Measurements from ENCODE around the gene RIPK3.

RIPK3 gene

DNA sequence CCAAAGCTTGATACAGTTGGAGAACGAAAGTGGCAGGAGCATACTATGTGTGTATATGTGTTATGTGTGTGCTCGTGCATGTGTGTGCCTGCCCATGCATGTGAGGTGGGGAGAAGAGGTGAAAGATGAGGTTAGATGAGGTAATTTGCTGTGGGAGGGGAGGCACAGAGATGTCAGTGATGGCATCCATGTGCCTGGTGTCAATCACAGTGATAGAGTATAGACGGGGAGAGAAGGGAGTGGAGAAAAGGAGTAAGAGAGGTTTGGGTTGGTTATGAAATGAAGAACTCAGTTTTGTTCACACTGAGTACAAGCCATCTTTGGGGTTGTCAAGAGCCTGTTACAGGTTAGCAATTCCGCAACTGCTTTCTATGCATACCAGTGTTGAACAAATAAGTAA, 44.4 kb upstream of the RIPK3 start:
- TF ChIP-seq, protein P1, sequence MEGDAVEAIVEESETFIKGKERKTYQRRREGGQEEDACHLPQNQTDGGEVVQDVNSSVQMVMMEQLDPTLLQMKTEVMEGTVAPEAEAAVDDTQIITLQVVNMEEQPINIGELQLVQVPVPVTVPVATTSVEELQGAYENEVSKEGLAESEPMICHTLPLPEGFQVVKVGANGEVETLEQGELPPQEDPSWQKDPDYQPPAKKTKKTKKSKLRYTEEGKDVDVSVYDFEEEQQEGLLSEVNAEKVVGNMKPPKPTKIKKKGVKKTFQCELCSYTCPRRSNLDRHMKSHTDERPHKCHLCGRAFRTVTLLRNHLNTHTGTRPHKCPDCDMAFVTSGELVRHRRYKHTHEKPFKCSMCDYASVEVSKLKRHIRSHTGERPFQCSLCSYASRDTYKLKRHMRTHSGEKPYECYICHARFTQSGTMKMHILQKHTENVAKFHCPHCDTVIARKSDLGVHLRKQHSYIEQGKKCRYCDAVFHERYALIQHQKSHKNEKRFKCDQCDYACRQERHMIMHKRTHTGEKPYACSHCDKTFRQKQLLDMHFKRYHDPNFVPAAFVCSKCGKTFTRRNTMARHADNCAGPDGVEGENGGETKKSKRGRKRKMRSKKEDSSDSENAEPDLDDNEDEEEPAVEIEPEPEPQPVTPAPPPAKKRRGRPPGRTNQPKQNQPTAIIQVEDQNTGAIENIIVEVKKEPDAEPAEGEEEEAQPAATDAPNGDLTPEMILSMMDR (IDR thresholded peaks at IDR 0.05; ENCODE audit: control extremely low read depth, extremely low read depth, low read depth, missing control alignments): no peak
- CTCF ChIA-PET: interaction anchor here (1.5 kb wide), 1 partner anchor 50 kb away, joined by 3 read pairs; no protein-coding TSS in a partner anchor
- no peak for DNase-seq (ENCODE audit: extremely low spot score)
- POLR2A ChIA-PET: no interaction called here

DNA sequence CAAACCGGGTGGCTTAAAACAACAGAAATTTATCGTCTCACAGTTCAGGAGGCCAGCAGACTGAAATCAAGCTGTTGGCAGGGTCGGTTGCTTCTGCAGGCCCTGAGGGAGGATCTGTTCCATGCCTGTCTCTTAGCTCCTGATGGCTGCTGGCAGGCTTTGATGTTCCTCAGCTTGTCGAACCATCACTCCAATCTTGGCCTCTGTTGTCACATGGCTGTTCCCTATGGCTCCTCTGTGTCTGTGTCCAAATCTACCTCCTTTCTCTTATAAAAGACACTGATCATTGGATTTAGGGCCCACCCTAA, 42.2 kb upstream of the RIPK3 start:
- CTCF ChIA-PET: interaction anchor here (0.9 to 1.3 kb wide), 2 partner anchors 37 to 44 kb away, joined by 3 read pairs; no protein-coding TSS in a partner anchor
- DNase-seq (ENCODE audit: extremely low spot score): no peak
- POLR2A ChIA-PET: no interaction called here
- TF ChIP-seq, protein P1 (IDR thresholded peaks at IDR 0.05; ENCODE audit: control extremely low read depth, extremely low read depth, low read depth, missing control alignments): no peak

DNA sequence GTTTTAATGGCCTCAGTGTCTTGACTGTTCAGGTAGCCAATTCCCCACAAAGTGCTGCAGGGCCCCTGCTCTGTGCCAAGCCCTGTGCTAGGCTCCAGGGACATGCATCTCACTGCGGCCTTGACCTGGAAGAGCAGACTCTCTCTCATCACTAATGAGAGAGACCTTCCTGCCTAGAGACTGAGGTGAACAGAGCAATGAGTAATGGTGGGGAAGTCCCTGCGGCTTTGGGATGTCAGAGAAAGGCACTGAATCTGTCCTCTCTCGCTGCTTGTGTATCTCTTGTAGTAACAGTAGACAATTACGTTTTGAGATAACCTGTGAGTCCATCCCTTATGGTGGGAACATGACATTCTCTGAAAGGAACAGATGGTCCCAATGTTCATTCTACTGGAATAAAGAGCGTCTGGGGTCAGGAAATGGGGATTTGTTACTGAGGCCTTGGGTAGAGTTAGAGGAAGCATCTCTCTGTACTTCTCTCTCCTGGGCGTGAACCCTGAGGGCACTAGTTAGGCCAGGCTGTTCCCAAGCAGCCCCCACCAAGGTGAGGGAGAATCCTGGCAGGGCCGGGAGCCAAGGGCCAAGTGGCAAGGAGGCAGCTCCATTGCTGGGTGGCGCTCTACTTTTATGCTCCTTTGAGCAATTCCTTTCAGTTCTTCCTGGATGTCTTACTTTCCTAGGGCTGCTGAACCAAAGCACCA, 41.7 kb upstream of the RIPK3 start:
- TF ChIP-seq, protein P1 (IDR thresholded peaks at IDR 0.05; ENCODE audit: control extremely low read depth, extremely low read depth, low read depth, missing control alignments): no peak
- ChIA-PET CTCF (interaction anchor here (0.9 kb wide), 1 partner anchor 37 kb away, joined by 3 read pairs; no protein-coding TSS in a partner anchor), POLR2A (no interaction called here)
- DNase-seq (ENCODE audit: extremely low spot score): no peak

DNA sequence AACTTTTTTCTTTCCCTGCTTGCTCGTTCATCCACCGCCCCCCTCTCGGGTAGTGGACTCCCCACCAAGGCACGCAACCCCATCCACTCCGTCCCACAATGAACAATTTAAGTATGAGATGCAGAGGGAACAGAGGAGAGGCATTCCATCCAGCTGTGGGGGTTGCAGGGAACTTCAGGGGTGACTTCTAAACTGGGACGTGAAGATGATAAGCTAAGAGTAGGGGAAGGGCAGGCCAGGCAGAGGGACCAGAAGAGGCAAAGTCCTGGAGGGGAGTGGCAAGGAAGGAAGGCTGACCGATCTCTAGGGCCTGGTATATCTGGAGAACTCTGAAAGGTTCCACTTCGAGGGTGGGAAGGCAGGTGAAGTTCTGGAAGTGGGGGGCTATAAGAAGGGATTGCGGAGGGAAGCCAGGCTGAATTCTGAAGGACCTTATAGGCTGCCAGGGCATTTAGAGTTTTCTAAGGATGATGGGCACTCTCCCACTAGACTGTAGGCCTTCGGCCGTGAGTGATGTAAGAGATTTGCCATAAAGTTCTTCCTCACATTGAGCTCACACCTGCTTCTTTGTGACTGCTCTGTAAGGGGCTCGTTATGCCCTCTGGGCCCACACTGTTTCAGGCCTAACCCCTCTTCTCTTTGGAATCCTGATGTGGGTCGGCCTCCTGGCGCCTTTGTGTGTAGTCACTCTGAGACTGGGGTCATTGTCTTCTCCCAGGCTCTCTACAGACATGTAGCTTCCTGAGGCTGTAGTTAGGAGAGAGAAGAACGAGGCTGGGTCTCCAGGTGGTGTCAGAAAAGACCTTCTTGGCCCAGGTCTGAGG, 40.3 kb upstream of the RIPK3 start:
- TF ChIP-seq, protein P1 (IDR thresholded peaks at IDR 0.05; ENCODE audit: control extremely low read depth, extremely low read depth, low read depth, missing control alignments): no peak
- ChIA-PET POLR2A (no interaction called here), CTCF (interaction anchor here (0.9 to 2.7 kb wide), 4 partner anchors 14 to 51 kb away, joined by 3 to 13 read pairs (median 8); no protein-coding TSS in a partner anchor)
- no peak for DNase-seq (ENCODE audit: extremely low spot score)

DNA sequence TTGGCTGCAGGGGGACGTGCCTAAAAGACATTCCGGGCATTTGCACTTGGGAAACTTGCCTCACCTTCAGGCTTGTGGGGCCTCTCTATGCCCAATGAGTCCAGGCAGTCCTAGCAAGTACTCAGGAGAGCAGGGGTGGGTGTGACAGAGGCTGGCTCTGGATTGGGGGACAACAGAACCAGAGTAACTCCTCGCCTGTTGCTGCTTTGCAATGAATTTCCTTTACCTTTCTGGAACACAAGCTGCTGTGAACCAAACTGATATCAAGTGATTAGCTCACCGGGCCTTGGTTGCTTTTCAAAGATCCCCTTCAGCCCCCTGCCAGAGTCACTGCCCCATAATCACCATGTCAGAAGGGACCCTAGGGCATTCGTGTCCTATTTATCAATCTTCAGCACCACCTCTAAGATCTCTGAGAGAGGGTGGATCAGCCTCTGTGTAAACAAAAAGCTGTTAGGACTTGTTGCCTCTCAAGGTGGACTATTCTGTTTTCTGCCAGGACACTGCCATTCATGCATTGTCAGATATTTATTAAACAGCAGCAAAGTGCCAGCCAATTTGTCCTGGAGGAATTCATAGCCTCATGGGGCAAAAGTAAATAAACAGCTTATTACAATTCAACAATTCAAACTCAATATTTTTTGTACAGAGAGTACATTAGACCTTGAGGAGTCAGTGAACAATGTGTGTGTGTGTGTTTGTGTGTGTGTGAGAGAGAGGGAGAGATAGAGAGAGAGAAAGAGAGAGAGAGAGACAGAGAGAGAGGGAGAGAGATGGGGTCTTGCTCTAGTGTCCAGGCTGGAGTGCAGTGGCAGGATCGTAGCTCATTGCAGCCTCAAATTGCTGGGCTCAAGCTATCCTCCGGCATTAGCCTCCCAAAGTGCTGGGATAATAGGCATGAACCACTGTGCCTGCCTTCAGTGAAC, 39.5 kb upstream of the RIPK3 start:
- no peak for DNase-seq (ENCODE audit: extremely low spot score)
- ChIA-PET CTCF (interaction anchor here (1.2 to 2.7 kb wide), 6 partner anchors 13 to 52 kb away, joined by 3 to 13 read pairs (median 6); no protein-coding TSS in a partner anchor), POLR2A (no interaction called here)
- TF ChIP-seq, protein P1 (IDR thresholded peaks at IDR 0.05; ENCODE audit: control extremely low read depth, extremely low read depth, low read depth, missing control alignments): no peak

DNA sequence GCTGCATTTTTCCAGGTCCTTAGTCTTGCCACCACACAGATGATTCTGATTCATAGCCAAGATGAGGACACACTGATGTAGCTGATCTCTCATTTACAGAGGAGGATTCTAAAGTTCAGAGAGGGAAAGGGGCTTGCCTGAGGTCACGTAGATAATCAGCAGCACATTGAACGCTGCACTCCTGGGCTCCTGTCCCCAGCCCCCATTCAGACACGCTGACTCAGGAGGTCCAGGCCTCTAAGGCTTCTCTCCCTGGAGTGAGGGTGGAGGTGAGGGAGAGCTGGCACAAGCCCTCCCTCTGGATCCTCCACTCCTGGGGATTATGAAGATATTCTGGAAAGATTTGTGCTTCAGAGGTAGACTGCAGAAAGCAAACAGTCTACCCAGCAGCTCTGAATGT, 38.5 kb upstream of the RIPK3 start:
- no peak for DNase-seq (ENCODE audit: extremely low spot score)
- ChIA-PET POLR2A (no interaction called here), CTCF (interaction anchor here (1.5 to 2.7 kb wide), 5 partner anchors 12 to 53 kb away, joined by 3 to 13 read pairs (median 6); no protein-coding TSS in a partner anchor)
- TF ChIP-seq, protein P1 (IDR thresholded peaks at IDR 0.05; ENCODE audit: control extremely low read depth, extremely low read depth, low read depth, missing control alignments): no peak

Measured in GM10248 (cell line).